ENCODE results near the gene CCDC51.
A peak's percentile ranks its signal among the peaks of the same experiment; 100 is the strongest.

CCDC51 gene

DNA sequence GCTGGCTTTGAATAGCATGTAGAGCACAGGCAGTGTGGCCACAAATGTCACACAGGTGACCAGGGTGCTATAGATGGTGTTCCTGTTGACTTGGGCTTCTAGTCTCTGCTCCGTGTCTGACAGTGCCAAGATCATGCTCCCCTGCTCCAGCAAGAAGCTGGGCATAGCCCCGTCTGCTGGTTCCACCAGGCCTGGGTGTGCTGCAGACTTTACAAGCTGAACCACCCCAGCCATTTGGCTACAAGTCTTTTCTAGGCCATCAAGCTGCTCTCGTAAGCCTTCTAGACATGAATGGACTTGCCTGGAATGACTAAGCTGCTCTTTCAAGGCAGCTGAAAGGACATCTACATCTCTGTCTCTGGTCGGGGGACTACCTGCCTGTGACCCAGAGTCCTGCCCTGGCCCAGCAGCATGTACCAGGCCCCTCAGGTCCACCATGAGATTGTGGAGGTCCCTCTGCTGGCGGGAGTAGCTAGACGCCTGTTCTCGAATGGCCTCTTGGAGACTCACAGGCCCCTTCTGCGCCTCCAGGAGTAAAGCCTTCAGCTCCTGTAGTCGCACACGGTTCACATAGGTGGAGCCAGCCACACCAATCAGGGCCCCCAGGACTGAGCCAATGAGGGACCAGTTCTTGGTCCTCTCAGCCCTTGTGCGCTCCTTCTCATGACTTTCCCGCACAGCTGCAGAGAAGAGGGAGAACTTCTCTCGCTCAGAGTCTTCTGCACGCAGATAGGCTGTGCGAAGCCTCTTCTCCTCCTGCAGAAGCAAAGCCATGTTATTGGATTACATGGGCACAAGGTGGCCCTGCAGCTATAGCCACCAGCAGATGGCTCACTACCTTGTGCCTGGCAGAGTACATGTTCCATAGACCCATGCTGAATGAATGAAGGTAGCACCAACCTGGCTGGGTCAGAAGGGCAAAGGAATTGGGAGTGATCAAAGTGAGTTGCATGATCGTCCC is 7.2 kb downstream of the CCDC51 start:
- no peak for DNase-seq

DNA sequence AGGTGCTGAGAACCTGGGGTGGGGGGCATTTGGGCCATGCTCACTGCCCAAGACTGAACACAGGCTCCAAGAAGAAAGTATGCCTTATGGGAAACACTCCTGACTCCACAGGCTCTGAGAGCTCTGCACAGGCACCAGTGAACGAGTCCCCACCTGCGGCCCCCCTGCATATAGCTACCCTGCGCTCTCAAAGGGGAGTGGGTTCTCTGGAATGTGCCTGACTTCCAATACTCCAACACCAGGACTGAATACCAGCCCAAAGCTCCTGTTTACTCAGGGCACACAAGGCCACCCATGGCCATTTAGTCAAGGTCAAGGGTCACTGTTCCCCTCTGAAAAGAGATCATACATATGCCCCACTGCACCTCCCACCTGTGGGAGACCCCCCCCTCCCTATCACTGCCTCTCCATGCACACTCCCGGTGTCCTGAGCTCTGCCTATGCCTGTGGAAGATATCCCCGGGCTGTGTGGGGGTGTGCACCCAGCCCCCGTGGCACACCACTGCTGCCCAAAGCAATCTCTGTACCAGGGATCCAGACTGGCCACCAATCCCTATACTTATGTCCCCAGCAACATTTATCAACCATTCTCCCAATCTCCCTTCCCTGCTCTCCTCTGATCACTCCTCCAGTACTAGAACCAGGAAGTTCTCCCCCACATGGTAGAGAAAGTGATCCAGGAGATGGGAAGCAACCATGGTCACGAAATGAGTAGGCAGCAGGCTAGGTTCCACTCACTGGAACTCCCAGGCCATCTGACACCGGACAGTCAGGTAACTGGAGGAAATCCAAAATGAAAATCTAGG is 8.5 kb downstream of the CCDC51 start:
- no peak for DNase-seq

DNA sequence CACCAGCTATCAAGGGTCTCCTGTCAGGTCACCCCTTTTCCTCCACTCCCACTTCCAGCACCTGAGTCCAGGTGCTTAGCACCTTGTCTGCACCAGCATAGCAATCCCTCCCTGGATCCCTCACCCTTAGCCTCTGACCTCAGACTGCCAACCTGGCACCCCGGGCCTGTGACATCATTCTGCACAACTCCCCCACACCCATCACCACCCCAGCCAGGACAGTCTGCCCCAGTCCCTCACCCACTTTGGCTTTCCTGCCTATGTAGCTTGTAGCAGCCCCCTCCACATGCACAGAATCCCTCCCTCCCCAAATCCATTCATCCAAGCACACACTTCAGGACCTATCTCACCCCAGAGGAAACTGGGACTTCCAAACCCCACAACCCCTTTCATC is 9.2 kb downstream of the CCDC51 start:
- no peak for DNase-seq

DNA sequence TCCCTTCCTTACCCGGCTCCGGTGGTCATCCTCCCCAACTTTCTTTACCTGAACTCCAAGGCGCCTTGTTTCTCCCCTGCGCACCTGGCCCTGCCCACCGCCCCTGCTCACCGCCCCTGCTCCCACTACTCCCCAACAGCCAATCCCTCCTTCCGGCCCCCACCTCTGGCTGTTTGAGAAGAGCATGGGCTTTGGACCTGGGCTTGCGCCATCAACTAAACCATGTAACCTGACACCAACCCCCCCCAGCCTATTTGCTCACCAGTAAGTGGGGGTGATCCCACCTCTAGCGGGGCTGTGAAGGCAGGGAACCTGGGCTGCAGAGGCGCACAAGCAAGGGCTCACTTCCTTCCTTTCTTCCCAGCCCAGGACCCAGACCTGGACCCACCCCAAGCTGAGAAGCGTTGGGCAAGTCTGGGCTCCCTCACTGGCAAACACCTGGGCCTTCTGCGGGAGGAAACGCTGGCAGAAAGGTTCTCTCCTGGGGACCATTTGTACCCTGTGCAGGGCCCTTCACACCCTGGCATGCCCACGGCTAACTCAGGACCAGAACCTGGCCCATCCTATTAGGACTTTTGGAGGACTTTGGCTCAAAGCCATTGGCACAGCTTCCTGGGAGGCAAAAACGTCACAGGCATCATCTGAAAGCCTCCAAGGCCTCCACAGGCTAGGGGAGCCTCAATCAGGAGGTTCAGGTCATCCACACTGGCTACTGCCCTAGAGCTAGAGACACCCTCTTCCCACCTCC is 9.8 kb downstream of the CCDC51 start, which contains the start of gene PLXNB1:
TSS of gene PLXNB1 (minus strand) at position 127 of the 748 bp plus-strand sequence. CDS start 5,475 bp downstream, outside the sequence.
- no peak for DNase-seq

DNA sequence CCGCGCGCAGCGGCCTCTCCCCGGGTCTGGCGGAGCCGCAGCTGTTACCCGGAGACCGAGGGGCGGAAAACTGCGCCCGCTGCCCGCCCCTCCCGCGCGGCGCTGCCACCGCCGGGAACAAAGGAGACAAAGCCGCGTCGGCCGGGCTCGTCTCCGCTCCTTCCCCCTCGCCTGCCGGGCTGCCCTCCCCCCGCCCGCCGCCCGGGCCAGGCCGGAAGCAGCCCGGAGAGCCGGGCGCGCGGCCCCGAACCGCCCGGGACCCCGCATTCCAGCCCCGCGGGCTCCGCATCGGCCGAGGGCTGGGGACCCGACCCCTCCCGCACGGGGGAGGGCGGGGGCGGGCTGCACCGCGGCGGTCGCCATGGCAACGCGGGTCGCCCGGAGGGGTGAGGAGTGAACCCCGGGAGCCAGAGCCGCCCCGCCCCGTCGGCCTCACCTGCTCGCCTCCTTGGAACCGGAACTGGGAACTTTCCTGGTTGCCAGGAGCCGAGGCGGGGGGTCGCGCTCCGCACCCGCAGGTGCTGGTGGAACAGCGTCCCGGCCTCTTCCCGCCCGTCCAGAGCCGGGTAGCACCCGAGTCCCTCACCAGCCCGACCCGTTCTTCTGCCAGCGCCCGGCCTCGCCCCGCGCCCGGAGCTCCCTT is 10.5 kb downstream of the CCDC51 start:
- peak; percentile 55 for DNase-seq

DNA sequence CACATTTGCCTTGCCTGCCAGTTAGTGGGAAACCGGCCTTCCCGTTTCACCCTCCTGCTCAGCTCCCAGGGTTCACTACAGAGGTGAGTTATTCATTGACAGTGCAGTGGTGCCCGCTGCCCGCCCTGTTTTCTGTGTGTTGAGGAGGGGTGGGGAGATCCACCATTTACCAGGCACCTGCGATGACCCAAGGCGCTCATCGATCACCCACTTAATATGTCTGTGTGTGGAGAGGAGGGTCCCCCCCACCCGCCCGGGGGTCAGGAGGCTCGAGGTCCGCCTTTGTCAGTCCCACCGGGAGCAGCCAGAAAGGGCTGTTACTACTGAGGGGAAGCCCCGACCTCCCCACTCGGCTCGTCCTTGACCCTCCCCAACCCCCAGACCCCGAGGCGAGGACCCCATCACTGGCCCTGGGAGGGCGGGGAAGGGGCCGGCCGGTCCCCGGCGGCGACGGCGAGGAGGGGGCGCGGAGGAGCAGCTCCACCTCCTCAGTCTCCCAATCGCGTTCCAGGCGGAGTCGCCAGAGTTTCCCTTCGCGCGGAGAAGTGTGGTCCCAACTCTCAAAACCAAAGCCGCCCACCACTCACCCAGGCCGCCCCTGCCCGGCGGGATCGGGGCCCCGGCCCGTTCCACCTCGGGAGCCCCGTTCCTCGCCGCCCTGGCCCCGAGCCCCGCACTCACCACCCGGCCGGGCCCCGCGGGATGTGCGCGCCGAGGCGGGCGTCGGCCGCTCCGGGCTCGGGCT is 11.2 kb downstream of the CCDC51 start:
- DNase-seq = no peak

DNA sequence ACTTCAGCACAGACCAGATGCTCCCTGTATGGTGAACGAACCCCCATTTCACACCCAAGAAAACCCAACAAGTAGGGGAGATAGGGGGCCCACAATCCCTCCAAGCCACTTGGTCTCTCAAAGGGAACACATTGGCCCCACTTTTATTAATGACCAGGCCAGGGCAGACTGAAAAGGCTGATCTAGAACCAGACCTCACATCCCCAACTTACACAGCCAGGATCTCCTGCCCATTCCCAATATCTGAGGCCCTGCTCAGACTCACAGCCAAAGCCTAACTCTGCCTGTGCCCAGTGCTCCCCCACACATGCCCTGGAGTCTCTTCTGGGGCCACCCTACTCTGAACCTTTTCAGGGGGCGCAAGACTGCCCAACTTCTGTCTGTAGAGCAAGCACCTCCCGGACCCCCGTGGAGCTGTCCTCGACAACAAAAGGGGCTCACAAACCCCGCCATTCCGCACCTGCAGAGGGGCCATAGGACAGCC is 11.8 kb downstream of the CCDC51 start:
- no peak for DNase-seq

DNA sequence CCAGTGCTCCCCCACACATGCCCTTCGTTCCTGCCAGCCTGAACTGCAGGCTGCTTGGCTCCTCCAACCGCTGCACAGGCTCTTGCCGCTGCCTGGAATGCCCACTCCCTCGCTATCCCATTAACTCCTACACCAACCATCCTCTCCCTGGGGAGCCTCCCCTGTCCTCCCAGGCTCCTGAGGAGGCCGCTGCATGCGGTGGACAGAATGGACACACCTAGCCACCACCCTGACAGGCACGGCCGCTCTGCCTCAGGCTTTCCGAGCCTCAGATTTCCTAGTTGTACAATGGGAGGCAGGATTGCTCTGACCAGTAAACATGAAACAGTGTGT is 12.3 kb downstream of the CCDC51 start:
- no peak for DNase-seq

DNA sequence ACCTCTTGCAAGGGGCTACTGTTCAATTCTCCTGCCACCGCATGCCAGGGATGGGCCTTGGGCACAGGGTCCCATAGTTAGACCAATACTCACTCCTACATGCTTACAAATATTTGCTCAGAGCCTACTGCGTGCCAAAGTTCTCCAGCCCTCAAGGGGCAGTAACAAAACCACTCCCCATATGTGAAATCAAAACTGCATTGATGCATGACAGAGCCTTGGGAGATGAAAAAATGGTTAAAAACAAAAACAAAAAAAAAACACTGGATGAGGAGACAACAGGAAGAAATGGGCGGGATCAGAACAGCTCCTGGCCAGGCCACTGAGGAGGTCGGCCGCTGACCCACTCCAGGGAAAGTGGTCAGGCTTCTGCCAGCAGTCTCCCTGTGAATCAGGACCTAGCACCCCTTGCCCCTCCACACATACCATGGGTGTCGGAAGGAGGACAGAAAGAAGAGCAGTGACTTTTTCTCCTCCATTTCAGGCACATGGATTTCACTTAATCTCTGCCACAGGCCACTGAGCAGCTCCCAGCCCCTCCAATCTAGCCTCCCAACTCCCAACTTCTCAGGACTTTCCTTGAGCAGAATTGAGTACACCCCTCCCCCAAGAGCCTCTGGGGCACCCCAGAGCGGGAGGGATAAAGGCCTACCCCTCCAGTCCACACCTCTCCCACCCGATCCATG is 12.8 kb downstream of the CCDC51 start:
- no peak for DNase-seq

DNA sequence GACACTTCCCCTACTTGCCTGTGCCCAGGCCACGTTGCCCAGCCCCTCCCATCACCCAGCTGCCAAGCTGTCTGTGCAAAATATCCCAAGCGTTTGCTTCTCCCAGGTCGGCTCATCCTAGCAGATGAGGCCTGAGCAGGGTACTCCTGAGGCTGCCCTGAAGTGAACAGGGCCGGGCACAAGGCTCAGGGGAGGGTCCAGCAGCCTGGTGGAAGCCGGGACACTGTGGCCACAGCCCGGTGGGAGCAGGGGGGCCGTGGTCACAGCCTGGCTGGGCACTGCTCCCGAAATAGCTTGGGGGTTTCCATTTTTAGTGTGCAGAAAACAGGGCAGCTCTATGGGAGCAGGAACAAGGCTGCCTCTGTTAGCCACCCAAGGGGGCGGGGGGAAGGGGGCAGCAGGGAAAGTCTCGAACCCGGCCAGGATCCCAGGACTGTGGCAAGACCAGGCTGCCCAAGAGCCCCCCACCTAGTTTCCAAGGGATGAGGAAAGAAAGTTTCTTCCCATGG is 13.5 kb downstream of the CCDC51 start:
- no peak for DNase-seq

DNA sequence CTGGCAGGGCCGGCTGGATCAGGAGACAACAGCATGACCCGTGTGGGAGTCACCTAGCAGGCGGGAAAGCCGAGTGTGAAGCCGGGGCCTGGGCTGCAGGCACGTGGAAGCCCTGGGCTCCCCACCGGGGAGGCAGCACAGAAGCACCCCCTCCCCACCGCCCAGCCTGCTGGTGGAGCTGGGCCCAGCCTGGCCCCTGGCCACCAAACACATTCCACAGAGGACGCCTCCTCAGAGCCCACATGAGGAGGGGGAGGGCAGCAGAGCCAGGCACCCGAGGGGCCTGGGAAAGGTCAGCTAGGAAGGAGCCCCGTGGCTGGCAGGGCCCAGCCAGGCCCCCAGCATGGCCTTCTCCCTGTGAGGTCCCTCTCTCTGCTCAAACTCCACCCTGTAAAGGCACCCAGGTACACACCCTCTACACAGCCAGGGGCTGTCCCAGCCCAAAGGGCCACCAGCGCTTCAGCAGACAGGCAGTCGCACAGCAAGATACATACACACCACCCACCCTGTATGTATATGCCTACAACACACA is 14.6 kb downstream of the CCDC51 start:
- no peak for DNase-seq

DNA sequence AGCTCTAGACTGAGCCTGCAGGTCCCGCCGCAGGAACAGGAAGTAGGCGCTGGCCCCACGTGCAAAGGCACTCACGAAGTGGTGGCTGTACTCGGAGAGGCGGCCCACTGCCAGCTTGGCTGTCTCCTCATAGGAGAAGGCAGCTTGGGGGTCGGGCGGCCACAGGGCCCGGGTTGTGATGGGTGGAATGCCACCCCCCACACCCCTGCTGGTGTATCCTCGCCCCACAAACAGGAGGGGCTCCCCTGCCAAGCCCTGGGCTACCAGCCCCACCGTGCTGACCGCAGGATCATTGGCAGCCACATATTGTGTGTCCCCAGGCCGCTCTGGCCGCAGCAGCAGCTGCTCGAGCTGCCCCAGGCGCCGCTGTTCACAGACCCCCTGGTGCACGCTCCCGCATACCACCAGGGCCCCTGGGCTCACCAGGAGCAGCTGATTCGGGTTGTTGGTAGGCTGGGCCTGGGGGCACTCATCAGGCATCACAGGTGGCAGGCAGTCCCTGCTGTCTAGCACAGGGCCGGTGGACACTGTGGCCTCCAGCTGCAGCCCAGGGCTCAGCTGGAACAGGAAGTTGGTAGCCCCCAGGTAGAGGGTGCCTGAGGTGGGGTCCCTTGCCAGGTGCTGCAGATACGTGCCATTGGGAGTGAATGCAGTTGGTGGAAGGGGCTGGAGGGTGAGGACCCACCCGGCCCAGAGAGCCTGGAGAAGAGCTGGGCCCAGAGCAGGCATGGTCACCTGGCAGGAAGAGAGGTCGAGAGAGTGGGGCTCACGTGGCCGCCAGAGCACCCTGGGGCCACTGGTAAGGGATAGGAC is 15.8 kb downstream of the CCDC51 start:
- DNase-seq = no peak

DNA sequence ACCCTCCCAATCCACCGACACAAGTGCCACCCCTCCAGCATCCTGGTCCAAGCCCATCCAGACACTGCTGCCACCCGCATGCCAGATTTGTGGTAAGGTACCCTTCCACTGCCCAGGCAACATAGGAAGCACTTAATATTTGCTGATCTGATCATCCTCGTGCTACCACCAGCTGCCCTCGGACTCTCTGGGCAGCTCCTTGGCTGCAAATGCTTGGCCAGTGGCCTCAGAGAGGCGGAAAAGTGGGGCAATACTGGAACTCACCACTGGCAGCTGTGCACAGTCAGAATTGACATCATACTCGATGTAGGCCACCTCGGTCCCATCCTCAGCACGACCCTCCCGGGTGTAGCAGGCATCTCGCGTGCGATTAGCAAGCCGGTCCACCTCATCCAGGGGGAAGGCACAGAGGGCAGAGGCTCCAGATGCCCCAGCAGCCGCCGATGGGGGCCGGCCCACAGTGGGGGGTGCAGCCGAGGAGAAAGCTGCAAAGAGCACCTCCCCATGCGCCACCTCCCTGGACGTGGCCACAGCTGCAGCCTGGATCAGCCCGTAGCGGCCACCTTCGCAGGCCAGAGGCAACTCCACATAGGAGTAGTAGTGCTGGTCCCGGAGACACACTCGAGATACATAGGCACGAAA is 16.6 kb downstream of the CCDC51 start:
- no peak for DNase-seq

DNA sequence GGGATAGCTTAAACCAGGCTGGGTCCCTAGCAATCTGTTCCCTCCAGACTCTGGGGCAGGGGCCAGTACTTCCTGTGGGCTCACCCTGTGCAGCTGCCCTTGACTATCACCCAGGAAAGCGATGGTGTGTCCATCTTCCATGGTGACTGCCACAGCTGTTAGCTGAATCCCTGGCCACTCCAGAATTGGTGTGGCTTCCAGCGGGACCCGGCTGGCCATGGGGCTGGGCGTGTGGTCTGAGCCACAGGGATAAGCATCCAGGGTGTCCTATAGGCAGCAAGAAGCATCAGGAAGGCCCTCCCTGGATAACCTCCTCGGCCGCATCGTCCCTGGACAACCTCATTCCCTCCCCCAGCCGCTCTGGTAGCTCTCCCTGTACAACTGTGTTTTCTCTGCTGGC is 17.2 kb downstream of the CCDC51 start:
- DNase-seq = no peak

DNA sequence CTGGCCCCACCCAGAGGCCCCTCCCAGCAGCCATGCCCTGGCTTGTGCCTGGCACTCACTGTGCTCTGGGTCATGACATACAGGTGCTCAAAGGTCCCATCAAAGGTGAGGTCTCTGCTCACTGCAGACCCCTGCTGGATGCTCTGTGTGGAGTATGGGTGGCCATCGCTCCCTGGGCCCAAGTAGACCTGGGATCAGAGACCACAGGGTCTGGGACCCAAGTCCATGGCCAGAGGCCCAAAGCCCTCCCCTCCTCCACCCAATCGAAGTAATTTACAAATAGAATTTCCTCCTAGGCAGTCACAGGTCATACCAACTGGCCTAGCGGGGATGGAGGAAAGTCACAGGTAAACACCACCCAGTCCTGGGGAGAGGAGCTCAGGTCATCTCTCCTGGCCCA is 17.6 kb downstream of the CCDC51 start:
- DNase-seq = no peak

DNA sequence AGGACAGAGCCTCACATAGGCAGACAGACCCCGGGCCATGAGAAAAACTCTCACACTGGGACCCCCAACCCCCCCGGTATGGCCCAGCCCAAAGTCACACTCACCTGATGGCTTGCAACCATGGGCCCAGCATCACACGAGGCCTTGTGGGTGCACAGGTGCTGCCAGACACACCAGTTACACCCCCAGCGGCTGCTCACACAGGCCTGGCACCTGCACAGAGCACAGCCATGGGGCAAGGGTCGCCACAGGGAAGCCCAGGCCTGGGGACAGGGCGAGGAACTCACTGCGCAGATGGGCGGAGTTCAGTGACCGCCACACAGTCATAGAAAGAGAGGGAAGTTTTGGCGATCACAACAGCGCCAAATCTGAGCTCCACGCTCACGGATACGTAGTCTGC is 19.4 kb downstream of the CCDC51 start:
- DNase-seq = no peak

DNA sequence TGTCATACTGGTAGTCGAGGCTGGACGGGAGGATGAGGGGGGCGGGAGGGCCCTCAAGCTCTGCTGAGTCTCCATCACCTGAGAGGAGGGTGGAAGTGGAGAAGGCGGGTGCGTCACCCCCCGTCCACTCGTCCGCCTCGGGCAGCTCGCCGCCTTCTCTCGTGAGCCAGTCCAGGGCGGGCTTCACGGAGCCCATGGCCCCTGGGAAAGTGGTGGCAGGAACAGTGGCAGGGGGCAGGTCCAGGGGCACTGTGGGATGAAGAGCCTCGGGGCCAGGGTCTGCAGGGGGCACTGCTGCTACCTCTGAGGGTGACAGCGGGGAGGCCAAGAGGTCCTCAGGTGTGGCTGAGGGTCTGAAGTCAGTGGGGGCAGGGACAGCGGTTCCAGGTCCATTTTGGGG is 20.3 kb downstream of the CCDC51 start:
- no peak for DNase-seq

DNA sequence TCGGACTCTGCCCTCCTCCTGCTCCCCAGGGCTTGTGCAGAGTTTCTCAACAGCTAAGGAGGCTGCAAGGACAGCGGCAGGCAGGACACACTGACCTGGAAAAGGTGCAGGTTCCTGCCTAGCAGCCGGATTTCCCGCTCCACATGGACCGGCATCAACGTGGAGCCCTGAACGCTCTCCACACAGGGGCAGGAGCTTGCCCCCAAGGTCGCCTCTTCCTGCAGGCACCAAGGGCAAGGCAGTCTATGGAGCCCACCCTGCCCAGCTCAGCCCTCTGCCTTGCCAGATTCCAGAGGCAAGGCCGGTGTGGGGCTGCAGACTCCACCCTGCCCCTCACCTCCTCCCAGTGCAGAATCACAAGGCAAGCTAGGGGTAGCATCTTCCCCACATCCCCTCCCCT is 20.8 kb downstream of the CCDC51 start:
- no peak for DNase-seq

DNA sequence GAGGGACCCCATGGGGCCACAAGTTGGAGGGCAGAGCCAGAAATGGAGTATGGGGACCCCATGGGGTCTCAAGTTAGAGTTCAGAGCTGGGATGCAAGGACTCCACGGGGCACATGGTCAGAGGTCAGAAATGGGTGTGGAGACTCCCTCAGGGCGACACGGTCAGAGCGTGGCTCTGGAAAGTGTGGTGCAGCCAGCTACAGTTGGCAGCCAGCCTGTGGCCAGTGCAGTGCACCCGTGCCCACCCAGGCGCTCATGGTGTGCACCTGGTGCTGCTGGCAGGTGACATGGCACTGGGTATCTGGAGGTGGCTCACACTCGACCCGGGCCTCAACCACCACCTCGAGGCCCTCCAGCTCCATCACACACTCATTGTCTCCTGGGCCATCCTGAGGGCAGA is 21.3 kb downstream of the CCDC51 start:
- no peak for DNase-seq

All from activated T-cell treated with anti-CD3 and anti-CD28 coated beads for 4 hours (primary cell).